Measurements from ENCODE around the gene FOXP1.

FOXP1 gene

DNA sequence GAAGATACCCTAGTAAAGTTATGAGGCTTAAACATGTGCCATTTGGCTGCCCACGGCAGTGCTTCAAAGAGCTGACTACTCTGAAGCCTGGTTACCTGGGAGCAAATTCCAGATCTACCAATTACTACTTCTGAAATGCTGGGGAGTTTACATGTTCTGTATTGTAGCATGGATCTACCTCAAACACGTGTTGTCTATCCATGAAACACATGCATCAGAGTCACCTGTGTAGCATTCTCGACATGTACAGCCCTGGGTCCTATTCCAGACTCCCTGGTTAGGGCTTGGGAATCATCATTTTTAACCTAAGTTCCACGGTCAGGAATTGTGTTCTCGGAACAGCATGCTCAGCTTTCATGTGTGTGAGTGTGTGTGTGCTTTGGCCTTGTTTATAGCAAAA is 671.8 kb downstream of the FOXP1 start:
- H3K4me3 ChIP-seq (ENCODE audit: insufficient read depth, low read depth, low read length), result no peak overlapping the region
- no peaks in the 10 kb centered on the region for H3K36me3 ChIP-seq (ENCODE audit: control insufficient read depth, insufficient read depth, low read length)
- H3K27ac ChIP-seq (ENCODE audit: insufficient read depth, low read depth, low read length, poor library complexity, severe bottlenecking), result no peak overlapping the region
- no peaks in the 10 kb centered on the region for H3K9me3 ChIP-seq (ENCODE audit: control insufficient read depth, low read length)
- no peaks in the 10 kb centered on the region for H3K4me1 ChIP-seq (ENCODE audit: control insufficient read depth, insufficient read depth, low read length)
- H3K27me3 ChIP-seq (ENCODE audit: control insufficient read depth, insufficient read depth, low read length, poor library complexity, severe bottlenecking), result no peaks in the 10 kb centered on the region
- WGBS, 2 experiments, result 94 to 95% methylated on average over 5 of the region's 5 CpGs

GRCh38 chr3:70905491-70905890 is 678.0 kb downstream of the FOXP1 start:
- H3K27ac ChIP-seq (ENCODE audit: insufficient read depth, low read depth, low read length, poor library complexity, severe bottlenecking), result no peak overlapping the region
- WGBS, 2 experiments, result 93 to 96% methylated on average over 11 of the region's 11 CpGs
- H3K4me1 ChIP-seq (ENCODE audit: control insufficient read depth, insufficient read depth, low read length), result no peaks in the 10 kb centered on the region
- no peaks in the 10 kb centered on the region for H3K27me3 ChIP-seq (ENCODE audit: control insufficient read depth, insufficient read depth, low read length, poor library complexity, severe bottlenecking)
- H3K36me3 ChIP-seq (ENCODE audit: control insufficient read depth, insufficient read depth, low read length), result no peaks in the 10 kb centered on the region
- no peak overlapping the region for H3K4me3 ChIP-seq (ENCODE audit: insufficient read depth, low read depth, low read length)
- no peaks in the 10 kb centered on the region for H3K9me3 ChIP-seq (ENCODE audit: control insufficient read depth, low read length)

Measured in ectodermal cell (in vitro differentiated cells).